Ovary (tissue), 9 donors: Measurements from ENCODE around the gene PRKAR2A. TPM values are rescaled to one million over a fixed set of nuclear protein-coding genes. Genes with fewer than 3 reads are reported as not detected.
A peak's percentile ranks its signal among the peaks of the same experiment; 100 is the strongest.

Experiments used
- DNase-seq, 5 donors: peaks; one replicate each; pipeline ENCODE4 v3.0.0-alpha.2; 2019 to 2020
- H3K27ac ChIP-seq, 2 donors: fragments of 200-600 bp; one replicate each; pipeline versions ENCODE4 v1.5.1 to v1.8.0; 2019 to 2022
- H3K27me3 ChIP-seq: fragments of 200-600 bp; one replicate; pipeline ENCODE4 v1.8.0; 2022
- H3K36me3 ChIP-seq: fragments of 200-600 bp; sonication (generic); one replicate; pipeline ENCODE4 v1.5.1; 2019
- H3K4me1 ChIP-seq: one replicate; pipeline ENCODE4 v1.8.1; 2013; ENCODE audit warnings: mild to moderate bottlenecking, moderate library complexity; ENCODE audit not compliant: insufficient read depth
- H3K4me3 ChIP-seq: fragments of 200-600 bp; sonication (generic); one replicate; pipeline ENCODE4 v1.5.1; 2017
- H3K9me3 ChIP-seq, 2 donors: fragments of 200-600 bp in 1 of 2; sonication (generic) in 1 of 2; one replicate each; pipeline versions ENCODE4 v1.5.1 to v1.8.1; 2013 to 2019; ENCODE audit warnings: mild to moderate bottlenecking in 1 of 2, moderate library complexity in 1 of 2
- CTCF ChIP-seq, 3 donors: fragments of 450-650 bp in 2 of 3; fragments of 200-600 bp in 1 of 3; IDR thresholded peaks; one replicate each; pipeline versions ENCODE4 v1.5.1 to v1.8.0; 2016 to 2022; ENCODE audit warnings: antibody characterized with exemption in 3 of 3, mild to moderate bottlenecking in 1 of 3
- EP300 ChIP-seq: sonication (generic); formaldehyde crosslinking; IDR thresholded peaks from one replicate; pipeline ENCODE4 v1.6.1; 2017; ENCODE audit warnings: antibody characterized with exemption
- POLR2A ChIP-seq: fragments of 450-650 bp; IDR thresholded peaks from one replicate; pipeline ENCODE4 v1.6.1; 2017; ENCODE audit warnings: antibody characterized with exemption, mild to moderate bottlenecking, moderate library complexity
- WGBS, 3 donors: extraction: QIAGEN DNeasy Blood & Tissue Kit in 1 of 3; methylation state at CpG; one replicate each; pipeline versions ENCODE4 v1.1.5 to v1.1.7; 2013 to 2017; 5-methylcytosine and 5-hydroxymethylcytosine counted together
- intact Hi-C, 4 donors: fragments of 100-400 bp; cut with DNase I; formaldehyde crosslinking; loops; one replicate each; pipeline versions ENCODE4 v1.11.0 to v1.15.1; 2022 to 2023
- polyA plus RNA-seq, 2 donors: library from polyadenylated mRNA; stranded (reverse); fragments of 200-250 nt in 1 of 2; fragments of 350-450 nt in 1 of 2; fragmentation: Illumina TruSeq in 1 of 2; extraction: RNeasy Lipid Tissue Mini Kit (QIAGEN cat#74804) in 1 of 2; gene quantifications; one replicate each; pipeline ENCODE4 v1.2.3, GENCODE V29; 2013 to 2014
- total RNA-seq, 7 donors: library from RNA; depleted of rRNA in 2 of 7; stranded (reverse); fragments of >200 nt in 2 of 7; fragmentation: NEBNext Ultra II Directional in 3 of 7; extraction: Animal tissue kit (Norgen Biotek cat#: 25700) in 3 of 7; gene quantifications; one replicate each; pipeline versions ENCODE4 v1.1.0 to v1.2.4, GENCODE V29; 2016 to 2023
- donor health status: DM: no; HTN: no; CAD: no; lungs with moderate emphysema.
- donor health status: DM: no; HTN: no; CAD: no.
- donor health status: Bipolar disorder and iron deficiency.
- donor health status: DM: yes; HTN: yes; CAD: no.
- donor health status: DM: no; HTN: no; CAD: no.
- donor health status: DM: yes; HTN: yes; CAD: no.

The PRKAR2A gene
- total and polyA plus RNA-seq, 9 donors: 9.4 to 52.6 (median 41.5) TPM

DNA sequence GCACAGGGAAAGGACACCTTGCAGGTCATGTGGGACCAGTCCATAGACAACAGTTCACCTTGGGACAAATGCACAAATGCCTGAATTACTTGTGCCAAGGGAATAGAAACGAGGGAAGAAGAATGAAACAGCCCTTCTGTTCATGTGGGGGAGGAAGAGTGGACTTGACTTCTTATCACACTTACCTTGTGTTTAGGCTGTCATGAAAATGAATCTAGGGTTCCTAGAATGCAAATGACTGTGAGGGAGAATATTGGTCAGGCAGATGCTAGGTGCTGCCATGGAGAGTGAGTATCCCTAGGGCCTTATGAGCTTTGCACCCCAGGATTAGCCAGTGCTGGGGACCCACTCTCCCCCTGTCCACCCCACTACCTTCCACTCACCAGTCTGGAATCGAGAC lies 11.0 kb upstream of the PRKAR2A start:
- intact Hi-C loops: no loop called here
- Histone ChIP-seq H3K4me1 (no peaks in the 10 kb centered on the region), H3K27me3 (no peaks in the 10 kb centered on the region), H3K4me3 (no peak overlapping the region), H3K27ac (no peak overlapping the region), H3K9me3 (no peaks in the 10 kb centered on the region), H3K36me3 (no peaks in the 10 kb centered on the region)
- DNase-seq: no peak
- TF ChIP-seq CTCF (IDR thresholded peaks at IDR 0.05) (no peak), EP300 (no peak)
- 79 to 86% (median 84%) methylated on average over 2 of the region's 2 CpGs for WGBS, 3 donors

DNA sequence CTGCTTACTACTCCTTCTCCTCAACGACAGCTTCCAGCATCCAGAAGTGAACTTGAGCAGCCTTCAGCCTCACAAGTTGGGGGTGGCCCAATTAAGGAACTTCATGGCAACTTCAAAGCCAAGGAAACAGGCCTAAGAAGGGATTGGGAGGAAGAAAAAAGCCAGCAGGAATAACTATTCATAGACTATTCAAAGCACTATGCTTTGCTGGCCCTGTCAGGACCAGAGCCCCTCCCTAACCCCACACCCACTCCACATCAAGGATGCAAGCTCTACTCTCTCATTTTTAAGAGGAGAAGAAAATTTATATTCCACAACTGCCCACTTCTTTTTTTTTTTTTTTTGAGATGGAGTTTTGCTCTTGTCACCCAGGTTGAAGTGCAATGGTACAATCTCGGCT lies 10.0 kb upstream of the PRKAR2A start:
- TF ChIP-seq EP300 (no peak), CTCF (IDR thresholded peaks at IDR 0.05) (no peak), POLR2A (no peak)
- no peak overlapping the region for H3K4me3 ChIP-seq
- H3K4me1 ChIP-seq: no peaks in the 10 kb centered on the region
- DNase-seq: no peak
- H3K36me3 ChIP-seq: no peaks in the 10 kb centered on the region
- no peak overlapping the region for H3K27ac ChIP-seq
- 71 to 80% (median 74%) methylated on average over 2 of the region's 2 CpGs for WGBS, 3 donors
- intact Hi-C loops: no loop called here
- no peaks in the 10 kb centered on the region for H3K9me3 ChIP-seq
- H3K27me3 ChIP-seq: no peaks in the 10 kb centered on the region

DNA sequence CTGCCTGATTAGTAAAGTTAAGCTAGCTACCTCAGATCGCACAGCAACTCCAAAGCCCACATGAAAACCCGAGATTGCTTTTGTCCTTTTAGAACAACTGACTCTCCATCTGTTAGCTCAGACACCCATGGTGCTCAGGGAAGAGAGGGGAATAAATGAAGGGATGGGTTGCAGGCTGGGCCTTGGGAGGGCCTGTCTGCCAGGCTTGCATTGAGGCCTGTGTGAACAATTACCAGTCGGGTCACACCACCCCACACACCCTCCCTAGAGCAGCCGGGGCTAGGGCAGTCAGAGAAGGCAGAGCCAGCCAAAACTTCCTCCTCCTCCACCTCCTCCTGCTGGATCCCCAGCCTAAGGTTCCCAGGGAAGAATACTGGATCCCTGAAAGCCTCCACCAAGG lies 8.8 kb upstream of the PRKAR2A start:
- no peaks in the 10 kb centered on the region for H3K9me3 ChIP-seq
- H3K4me1 ChIP-seq: no peaks in the 10 kb centered on the region
- H3K4me3 ChIP-seq: no peak overlapping the region
- peak in 3 of 5 donors; percentile 19 to 44 (median 33) for DNase-seq
- H3K36me3 ChIP-seq: no peaks in the 10 kb centered on the region
- no peak overlapping the region for H3K27ac ChIP-seq
- no peaks in the 10 kb centered on the region for H3K27me3 ChIP-seq
- WGBS, 3 donors: 28 to 34% (median 32%) methylated on average over 4 of the region's 4 CpGs
- no peak for TF ChIP-seq CTCF (IDR thresholded peaks at IDR 0.05)
- no peak for TF ChIP-seq POLR2A
- no peak for TF ChIP-seq EP300
- intact Hi-C loops: no loop called here

DNA sequence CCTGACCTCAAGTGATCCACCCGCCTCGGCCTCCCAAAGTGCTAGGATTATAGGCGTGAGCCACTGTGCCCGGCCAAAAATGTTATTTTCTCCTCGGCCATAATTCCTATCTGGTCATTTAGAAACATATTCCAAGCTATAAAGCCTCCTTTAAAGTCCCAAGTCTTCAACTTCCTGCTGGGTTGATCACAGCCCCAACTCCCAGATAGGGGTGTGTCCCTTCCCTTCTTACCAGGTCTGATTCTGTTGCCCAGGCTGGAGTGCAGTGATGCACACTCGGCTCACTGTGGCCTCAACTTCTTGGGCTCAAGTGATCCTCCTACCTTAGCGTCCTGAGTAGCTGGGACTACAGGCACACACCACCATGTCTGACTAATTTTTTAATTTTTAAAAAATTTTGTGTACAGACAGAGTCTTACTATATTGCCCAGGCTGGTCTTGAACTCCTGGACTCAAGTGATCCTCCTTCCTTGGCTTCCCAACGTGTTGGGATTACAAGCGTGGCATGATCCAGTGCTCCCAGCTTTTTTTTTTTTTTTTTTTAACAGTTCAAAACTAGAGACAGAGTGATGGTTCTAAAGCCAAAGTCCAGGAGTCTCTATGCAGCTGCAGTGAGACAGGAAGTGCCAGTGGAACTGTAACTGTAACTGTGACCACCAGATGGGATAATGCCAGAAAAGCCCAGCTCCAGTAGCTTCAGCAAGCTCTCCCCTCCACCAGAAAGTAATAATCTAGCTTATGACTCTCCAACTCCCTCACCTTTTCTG lies 8.2 kb upstream of the PRKAR2A start:
- no peaks in the 10 kb centered on the region for H3K9me3 ChIP-seq
- H3K4me3 ChIP-seq: no peak overlapping the region
- H3K4me1 ChIP-seq: no peaks in the 10 kb centered on the region
- no peak overlapping the region for H3K27ac ChIP-seq
- TF ChIP-seq CTCF (IDR thresholded peaks at IDR 0.05) (no peak), POLR2A (no peak), EP300 (no peak)
- H3K36me3 ChIP-seq: no peaks in the 10 kb centered on the region
- no peaks in the 10 kb centered on the region for H3K27me3 ChIP-seq
- DNase-seq: peak in 1 of 5 donors; percentile 3
- WGBS, 3 donors: 87 to 91% (median 90%) methylated on average over 9 of the region's 9 CpGs
- intact Hi-C loops: no loop called here
